NCI-H146 (cell line): ENCODE data around the gene PTPN14.

ENCODE experiments used
- DNase-seq: peaks from one replicate; lab custom pipeline; 2025; lab: John Stamatoyannopoulos, UW

PTPN14 gene

DNA sequence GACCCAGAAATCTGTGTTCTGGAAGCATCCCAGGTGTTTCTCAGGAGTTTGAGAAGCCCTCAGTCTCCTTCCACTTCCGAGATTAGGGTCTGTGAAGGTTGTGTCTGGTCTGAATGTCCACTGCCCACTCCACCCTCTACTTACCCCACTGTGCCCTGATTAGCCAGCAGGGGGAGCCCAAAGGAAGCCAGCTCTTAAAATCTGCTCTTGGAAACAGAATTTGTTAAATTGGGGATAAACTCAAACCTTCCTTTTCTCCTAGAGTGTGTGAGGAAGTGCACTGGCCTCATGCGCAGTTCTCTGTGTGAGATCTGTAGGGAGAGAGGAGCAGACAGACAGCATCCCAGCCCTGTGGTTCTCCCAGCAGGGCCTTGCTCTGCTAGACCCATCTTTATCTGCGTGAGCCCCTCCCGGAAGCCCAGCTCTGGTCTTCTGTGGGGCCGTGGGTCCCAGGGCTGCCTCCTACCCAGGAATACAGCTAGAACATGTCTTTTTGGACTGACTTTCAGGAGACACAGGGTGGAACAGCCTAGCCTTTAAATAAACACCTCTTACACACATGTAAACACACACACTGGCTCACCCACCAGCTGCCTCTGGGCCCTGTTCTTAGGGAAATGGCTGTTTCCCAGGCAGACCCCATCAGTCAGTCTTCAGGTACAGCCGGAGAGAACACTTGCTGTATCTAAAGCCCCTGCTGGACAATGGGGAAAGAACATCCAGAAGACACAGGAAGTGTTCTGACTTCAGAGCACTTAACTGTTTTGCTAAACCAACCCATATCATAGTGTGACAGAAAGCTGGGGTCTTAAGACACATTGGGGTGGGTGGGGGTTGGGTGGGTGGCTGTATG lies 218.2 kb downstream of the PTPN14 start:
- DNase-seq = peak; percentile 7

DNA sequence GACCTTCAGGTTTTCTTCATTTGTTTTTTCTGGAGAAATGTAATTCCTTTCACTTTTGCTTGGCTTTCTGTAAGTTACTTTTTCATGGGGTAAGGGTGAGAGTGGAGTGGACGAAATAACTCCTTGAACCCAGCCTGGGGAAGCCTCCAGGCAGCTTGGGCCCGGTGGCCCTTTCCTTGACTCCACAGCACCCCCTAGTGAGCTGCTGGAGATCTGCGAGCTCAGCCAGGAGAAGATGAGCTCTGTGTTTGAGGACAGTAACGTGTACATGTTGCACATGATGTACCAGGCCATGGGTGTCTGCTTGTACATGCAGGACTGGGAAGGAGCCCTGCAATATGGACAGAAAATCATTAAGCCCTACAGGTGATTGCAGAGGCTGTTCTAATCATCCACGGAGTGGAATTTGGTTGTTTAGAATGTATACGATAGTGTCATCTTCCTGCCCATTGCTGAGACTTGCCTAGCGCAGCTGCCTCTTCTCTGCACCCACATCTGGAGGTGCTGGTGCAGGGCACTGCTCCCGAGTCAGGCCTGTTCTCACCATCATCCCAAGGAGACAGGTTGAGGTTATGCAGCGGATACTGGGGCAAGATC lies 219.5 kb downstream of the PTPN14 start:
- peak; percentile 18 for DNase-seq

DNA sequence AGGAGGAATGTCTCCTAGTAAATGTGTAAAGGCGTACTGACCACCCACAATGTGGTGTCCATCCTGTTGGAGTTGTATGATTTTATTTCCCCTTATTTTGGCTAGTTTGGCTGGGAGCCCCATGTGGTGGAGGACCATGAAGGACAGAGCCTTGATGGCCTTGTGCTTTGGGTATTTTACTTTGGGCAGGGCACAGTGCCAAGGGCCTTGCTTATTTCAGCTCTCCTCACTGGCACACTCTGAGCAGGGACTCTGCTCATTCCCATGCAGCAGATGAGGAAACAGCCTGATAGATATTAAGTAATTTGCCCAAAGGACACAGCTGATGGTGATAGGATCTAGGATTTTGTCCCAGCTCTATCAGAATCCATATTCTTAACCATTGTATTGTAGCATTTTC lies 220.2 kb downstream of the PTPN14 start:
- no peak for DNase-seq

DNA sequence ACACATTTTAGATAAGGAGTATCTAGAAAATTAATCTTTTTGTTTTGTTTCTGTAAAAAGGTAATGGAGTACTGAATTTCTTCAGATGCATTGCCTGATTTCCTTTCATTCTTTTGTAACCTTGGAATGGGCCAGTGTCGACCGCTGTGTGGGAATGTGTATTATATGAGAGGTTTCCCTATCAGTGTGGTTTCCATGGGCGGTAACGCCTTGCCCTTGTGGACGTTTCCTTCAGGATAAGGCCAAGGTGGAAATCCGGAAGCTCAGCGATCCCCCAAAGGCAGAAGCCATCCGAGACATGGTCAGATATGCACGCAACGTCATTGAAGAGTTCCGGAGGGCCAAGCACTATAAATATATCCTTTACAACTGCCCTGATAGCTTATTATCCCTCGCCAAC lies 220.7 kb downstream of the PTPN14 start:
- no peak for DNase-seq

DNA sequence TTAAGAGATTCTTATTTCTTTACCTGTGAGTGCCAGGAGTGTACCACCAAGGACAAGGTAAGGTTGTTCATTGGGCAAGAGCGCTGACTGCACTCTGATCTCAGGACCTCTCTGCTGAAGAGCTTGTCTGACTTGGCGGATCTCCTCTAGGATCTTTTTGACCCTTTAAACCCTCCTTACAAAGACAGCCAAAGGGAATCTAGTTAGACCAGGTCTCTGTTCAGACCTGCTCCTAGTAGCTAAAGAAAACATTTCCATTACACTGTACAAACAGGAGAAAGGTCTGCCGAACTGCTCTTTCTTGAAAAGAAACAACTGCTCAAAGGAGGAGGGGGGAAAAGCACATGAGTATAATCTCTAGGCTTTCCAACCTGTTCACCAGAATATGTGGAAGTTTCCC lies 221.2 kb downstream of the PTPN14 start:
- no peak for DNase-seq

DNA sequence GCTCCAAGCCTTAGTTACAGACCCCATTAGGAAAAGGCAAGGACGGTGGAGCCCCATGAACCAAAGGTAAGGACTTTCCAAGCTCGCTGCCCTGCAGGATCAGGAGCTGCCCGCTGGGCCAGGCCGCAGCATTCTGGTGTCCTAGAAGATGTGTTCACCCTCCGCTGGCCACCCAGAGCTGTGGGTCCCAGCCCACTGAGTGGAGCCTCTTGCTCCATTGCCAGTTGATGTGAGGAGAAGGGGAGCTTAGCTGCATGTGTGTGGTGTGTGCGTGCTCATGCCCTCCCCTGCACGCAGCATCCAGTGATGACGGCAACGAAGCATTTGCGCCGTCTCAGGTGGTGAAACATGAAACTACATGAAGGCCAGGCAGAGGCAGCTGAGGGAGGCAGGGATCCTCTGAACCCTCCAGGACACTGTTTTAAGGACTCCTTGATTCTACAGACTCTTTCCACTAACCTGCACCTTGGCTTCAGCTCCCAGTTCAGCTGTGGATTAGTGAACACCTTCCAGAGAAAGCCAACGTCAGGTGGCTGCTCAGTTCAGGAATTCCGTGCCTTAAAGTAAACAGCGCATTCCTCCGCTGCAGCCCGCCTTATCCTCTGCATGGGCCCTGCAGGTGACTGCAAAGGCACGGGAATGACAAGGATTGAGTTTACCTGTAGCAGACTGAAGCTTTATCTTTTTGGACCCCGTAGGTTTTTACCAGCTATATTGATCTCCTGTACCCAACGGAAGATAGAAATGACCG lies 221.8 kb downstream of the PTPN14 start:
- no peak for DNase-seq

DNA sequence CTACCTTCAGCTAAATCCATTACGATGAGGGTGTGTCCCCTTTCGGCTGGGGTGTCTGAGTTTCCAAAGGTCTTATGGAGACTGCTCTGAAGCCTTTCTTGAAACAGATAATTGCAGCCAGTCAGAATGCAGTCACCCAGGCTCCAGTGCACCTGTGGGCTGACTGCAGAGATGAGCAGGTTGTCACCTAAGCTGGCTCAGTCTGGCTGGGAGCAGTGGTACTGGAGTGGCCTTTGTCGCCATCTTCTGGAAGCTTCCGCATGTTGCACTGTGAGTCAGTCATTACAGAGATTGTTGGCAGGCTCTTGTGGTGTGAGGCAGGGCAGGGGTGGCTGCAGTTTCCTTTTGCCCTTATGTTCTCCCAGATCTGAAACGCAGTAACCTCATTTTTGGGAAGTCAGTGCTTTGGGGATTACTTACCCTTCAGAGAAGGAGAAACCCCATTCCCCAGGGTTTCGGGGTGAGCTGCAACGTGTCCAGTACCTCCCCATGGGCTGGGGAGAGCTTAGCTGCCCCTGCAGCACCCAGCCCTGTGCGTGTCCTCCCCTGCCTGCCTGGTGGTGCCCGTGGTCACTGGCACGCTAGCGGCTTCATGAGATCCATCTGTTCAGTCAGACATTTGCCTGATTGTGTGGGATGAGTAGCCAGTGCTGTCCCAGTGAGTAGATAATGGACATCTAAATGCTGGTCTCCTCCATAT lies 222.5 kb downstream of the PTPN14 start:
- DNase-seq = peak; percentile 72

DNA sequence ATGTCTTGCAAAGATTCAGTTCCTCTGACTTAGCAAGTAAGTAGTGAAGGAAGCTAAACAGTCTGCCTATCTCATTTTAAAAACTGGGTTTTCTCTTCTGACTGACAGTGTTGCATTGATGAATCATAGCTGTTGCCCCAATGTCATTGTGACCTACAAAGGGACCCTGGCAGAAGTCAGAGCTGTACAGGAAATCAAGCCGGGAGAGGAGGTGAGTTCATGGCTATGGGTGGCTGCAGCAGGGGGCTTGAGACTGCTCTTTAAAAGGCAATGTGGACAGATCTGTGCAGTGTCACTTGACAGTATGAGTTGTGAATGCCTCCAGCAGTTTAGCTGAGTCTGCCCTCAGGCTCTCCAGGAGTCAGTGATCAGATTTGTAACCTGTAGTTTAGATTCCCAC lies 223.9 kb downstream of the PTPN14 start:
- DNase-seq = no peak

DNA sequence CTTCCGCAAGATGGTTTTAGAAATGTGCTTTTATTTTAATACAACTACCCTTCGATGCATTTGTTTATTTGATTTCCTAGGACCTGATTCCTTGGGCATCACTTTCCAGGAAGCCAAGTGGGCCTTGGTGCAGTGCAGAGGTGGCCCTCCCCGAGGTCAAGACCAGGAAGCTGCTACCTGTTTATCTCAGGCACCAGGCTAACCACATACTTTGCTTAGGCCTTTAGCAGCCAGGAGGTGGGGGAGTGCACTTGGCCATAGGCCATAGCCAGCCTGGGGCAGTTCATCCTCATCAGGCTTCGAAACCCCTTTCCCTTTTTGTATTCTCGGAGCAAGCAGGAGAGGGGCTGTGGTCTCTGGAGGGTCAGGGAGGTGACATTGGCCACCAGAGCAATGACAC lies 225.0 kb downstream of the PTPN14 start:
- DNase-seq = no peak

DNA sequence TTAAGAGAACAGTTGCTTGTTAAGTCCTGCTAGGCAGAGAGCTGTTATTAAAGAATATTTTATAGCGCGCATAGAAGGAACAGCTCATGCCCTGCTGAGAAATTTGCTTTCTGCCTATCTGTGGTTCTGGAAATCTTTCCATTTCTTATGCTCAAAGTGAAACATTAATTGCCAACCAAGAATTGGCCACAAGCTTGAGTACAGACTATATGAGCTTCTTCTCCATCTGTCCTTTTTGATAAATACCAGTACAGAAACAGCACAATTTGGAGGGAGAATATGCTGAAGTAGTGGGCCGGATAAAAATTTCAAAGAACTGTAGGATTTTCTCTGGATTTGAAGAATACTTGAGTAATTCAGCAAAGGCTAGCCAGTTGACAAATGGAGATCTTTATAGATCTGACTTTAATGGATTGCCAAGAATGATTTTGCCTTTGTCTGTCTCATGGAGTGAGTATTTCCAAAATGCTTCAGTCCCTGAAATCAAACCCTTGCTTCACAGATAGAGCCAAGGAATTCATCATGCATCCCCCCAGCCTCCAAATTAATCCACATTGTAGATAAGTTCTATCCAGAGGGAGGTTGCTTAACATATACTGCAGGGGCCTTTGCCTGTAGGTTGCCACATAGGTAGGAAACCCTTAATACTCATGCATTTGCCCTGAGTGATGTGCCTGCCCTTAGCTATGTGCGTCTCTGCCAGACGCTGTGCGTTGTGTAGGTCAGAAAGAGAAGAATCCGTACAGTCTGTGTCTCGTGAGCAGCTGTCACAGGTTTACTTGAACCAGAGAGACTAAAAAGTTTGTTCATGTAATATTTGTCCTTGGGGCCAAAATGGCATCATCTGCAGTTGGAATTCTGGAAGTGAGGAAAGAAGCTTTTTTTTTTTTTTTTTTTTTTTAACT lies 226.3 kb downstream of the PTPN14 start:
- DNase-seq = no peak

DNA sequence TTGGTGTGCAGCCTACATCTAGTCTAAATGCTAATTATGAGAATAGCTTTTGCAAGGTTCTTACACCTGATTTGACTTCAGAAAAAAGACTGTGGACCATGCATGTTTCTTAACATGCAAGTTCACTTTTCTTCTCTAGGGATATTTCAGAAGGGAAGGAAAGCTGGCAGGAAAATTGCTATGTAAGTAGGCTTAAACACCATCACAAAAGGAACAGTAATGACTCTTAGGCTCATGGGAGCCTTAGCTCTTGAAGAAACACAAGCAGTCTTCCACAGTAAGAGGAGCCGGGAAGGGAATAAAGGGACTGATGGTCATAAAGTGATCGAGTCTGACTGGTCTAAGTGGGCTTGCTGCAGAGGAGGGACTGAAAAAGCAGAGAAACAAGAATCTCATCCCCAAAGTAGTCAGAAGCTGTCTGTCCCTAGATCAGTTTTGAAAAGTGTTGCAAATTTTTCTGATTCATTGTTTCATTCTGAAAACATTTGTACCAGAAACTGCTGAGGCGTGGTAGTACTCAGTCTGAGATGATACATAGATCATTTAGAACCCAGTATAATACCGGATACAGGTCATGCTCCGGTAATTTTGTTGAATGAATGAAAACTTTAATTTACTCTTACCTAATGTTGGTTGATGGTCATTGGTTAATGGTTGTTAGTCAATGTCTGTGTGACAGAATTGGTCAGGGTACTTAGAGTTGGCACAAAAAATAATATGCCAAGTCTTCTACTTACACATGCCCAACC lies 229.5 kb downstream of the PTPN14 start:
- no peak for DNase-seq

DNA sequence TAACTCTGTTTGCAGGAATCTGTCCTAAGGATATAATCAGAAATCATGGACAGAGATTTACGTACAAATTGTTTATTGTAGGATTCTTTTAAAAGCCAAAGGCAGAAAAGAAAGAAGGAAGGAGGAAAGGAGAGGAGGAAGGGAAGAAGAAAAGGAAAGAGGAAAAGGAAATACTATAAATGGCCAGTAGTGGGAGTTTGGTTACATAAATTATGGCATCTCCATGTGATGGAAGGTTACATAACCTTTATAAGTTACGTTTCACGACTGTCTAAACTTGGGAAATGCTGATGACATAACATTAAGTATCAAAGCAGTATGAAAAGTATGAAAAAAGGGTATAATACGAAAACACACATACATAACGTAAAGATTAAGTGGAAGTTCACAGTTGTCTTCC lies 231.5 kb downstream of the PTPN14 start:
- DNase-seq = no peak

DNA sequence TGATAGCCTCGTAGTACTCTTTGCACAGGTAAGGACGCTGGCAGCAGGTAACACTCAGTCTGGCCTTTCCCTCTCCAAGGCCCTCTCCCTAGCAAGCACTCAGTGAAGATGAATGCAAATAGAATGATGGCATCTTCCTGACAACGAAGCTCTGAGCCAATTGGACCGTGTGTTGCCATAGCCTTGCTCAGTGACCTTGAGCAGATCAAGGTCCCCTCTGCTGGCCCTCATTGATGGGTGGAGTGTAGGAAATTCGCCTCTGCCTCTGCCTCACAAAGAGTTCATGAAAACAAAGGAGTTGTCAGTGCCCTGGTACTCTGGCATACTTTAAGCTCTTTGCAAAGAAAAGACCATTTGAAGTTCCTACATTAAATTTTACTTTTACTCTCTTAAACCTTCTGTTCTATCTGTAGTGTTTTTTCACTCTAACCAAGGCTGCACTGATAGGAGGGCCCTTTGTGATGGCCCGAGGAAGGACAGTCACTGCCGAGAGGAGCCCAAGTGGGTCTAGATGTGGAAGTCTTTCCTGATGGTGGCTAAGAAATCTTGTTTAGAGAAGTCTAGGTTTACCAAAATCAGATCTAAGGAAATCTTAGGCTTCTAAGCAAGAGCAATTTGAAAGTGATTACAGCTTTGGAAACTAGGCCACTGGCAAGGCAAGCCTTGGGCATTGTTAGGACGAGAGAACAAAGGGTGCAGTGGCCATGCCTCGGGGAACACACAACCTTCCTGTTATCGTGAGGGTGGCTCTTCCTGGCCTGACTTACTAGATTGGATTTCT lies 232.3 kb downstream of the PTPN14 start:
- no peak for DNase-seq

DNA sequence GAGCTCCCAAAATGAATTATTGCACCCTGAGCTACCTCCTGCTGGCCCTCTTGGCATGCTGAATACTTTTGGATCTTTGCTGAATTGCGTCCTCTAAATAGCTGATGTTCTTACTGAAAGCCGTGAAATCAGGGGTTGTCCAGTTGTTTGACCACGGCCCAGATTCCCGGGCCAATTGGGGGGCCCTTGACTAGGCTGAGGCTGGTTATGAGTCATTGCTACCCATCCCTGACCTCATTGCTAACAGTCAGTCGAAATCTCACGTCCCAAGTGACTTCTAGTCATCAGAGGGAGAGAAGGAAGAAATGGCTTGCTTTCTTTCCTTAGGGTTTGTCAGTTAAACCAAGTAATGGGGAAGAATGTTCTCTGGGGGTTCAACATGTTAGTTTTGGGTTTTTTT lies 233.0 kb downstream of the PTPN14 start:
- no peak for DNase-seq

DNA sequence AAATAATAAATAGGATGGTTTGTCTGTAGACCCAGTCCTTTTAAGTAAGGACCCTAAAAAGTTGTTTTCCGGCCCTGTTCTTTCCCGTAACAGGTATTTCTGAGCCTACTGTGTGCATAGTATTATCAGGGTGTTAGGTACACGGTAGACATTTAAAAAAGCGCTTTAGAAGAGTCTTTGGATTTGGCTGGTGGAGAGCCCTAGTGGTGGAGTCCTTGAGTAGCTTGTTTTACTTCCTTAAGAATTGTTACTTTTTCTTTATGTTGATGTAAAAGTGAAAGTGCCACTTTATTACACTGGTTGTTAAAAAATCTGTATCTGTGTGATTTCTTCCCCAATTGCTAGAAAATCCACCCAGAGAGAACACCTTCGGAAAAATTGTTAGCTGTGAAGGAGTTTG lies 233.7 kb downstream of the PTPN14 start:
- DNase-seq = no peak

DNA sequence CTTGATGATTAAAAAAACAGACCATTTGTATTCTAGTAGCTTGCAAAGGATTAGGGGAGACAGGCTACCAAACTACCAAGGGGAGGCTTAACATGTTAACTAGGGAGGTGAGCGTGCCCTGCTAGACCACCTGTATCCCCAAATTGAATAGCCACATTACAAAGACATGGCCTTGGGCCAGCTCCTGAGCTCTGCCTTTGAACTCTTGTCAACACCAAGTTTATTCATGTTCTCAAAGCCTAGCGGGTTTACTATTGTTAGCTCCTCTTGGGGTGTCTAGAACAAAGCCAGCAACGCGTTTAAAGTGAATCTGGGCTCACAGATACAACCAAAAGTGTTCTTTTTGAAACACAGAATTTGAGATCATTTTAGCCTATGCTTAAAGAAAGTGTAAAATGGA lies 234.1 kb downstream of the PTPN14 start:
- DNase-seq = no peak

DNA sequence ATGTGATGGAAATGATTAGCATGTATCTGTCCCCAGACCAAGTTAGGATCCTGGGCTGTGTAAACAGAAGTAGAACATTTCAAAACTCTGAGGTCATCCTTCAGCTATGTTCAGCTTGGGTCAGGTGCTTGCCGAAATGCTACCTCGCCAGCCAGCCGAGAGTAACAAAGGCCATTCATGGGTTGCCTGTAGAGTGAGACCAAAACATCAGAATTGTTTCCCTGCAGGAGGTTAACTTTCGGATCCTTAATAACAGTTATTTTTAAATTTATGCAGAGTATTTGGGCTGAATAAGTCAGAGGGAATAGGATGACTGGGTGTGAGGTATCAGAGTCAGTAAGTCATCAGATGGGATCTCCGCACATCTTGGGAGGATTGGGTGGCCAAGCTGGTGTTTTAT lies 234.8 kb downstream of the PTPN14 start:
- DNase-seq = no peak

DNA sequence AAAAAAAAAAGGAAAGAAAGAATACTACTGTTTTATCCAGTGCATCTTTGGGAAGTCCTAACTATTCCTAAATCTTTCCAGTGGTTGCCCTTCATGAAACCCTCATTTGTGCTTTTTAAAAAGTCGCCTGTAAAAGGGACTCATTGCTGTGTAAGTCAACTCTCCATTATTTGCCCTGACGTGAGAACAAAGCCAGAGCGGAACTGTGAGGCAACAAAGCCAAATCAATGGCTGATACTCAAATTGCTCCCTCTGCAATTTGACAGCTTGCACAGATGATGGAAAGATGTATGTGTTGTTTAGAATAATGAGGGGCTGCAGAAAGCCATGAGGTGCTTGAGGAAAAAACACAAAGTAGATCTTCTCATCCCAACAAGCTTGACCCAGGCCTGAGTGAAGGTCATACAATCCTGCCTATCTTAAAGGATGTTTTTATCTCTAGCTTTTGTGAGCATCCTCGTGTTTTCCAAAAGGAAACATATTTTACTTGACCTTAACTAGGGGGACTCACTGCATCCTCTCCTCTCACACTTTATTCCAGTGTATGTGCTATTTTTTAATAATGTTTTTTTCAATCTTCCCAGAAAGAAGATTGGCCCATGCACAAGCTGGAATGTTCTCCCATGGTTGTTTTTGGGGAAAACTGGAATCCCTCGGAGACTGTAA lies 237.1 kb downstream of the PTPN14 start:
- peak; percentile 67 for DNase-seq

DNA sequence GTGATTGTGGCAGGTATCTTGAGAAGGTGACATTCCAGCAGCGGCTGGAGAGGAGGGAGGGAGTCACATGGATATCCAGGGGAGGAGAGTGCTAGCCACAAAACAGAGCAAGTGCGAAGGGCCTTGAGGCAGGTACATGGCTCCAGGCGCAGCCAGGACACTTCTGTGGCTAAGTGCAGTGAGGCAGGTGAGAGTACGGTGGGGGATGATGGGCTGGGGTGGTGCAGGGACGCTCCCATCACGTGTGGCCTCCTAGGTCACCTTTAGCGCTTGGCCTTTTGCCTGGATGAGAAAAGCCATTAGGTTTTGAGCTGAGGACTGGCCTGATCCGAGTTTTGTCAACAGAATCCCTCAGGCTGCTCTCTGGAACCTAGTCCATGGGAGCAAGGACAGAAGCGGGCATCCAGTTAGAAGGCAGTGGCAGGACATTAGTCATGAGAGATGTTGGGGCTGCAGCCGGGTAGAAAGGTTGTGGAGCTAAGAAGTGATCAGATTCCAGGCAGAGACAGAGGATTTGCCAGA lies 238.8 kb downstream of the PTPN14 start:
- DNase-seq = no peak
